SK-N-SH treated with all-trans-retinoic acid at 6 μM for 48 hours (cell line): ENCODE data around the gene PLXNA4.

Source experiments
- ATAC-seq: fragments of 200-7000 bp; cut with Tn5 transposase; 3 replicates; pipeline ENCODE4 v1.9.1; 2020; ENCODE audit warnings: mild to moderate bottlenecking, moderate library complexity
- ARNTL ChIP-seq: fragments of 450-650 bp; formaldehyde crosslinking; IDR thresholded peaks from 2 replicates; pipeline ENCODE4 v1.5.0; 2020; ENCODE audit warnings: low read depth, mild to moderate bottlenecking, moderate library complexity, borderline replicate concordance
- CSDC2 ChIP-seq: fragments of 250-450 bp; sonication (Bioruptor Pico); IDR thresholded peaks from 2 replicates; pipeline ENCODE4 v1.5.0; 2020; ENCODE audit warnings: mild to moderate bottlenecking, moderate library complexity
- GLIS3 ChIP-seq: fragments of 250-450 bp; sonication (Bioruptor Pico); IDR thresholded peaks from 2 replicates; pipeline ENCODE4 v1.5.0; 2020; ENCODE audit warnings: mild to moderate bottlenecking, moderate library complexity
- ISL1 ChIP-seq: fragments of 250-450 bp; sonication (Bioruptor Pico); IDR thresholded peaks from 2 replicates; pipeline ENCODE4 v2.1.2; 2022; ENCODE audit warnings: mild to moderate bottlenecking, moderate library complexity
- OSR1 ChIP-seq: fragments of 250-450 bp; sonication (Bioruptor Pico); IDR thresholded peaks from 2 replicates; pipeline ENCODE4 v1.8.0; 2022; ENCODE audit warnings: moderate library complexity, mild to moderate bottlenecking, inconsistent platforms
- PPARA ChIP-seq: fragments of 250-450 bp; sonication (Bioruptor Pico); IDR thresholded peaks from 2 replicates; pipeline ENCODE4 v1.5.0; 2020; ENCODE audit warnings: mild to moderate bottlenecking, borderline replicate concordance
- RARB ChIP-seq: fragments of 250-450 bp; sonication (Bioruptor Pico); IDR thresholded peaks from 2 replicates; pipeline ENCODE4 v1.8.0; 2021; ENCODE audit warnings: mild to moderate bottlenecking, moderate library complexity
- SNAI2 ChIP-seq: fragments of 250-450 bp; sonication (Bioruptor Pico); IDR thresholded peaks from 2 replicates; pipeline ENCODE4 v1.5.0; 2020; ENCODE audit warnings: mild to moderate bottlenecking, moderate library complexity
- TCF4 ChIP-seq: fragments of 250-450 bp; sonication (Bioruptor Pico); IDR thresholded peaks from 2 replicates; pipeline ENCODE4 v1.8.0; 2021; ENCODE audit warnings: mild to moderate bottlenecking, moderate library complexity, borderline replicate concordance
- TOX ChIP-seq: fragments of 250-450 bp; sonication (Bioruptor Pico); IDR thresholded peaks from 2 replicates; pipeline ENCODE4 v1.8.0; 2021; ENCODE audit warnings: mild to moderate bottlenecking, moderate library complexity, borderline replicate concordance
- ZC3H10 ChIP-seq: fragments of 250-450 bp; sonication (Bioruptor Pico); IDR thresholded peaks from 2 replicates; pipeline ENCODE4 v1.5.1; 2021; ENCODE audit warnings: mild to moderate bottlenecking, moderate library complexity
- ZFP3 ChIP-seq: fragments of 250-450 bp; sonication (Bioruptor Pico); IDR thresholded peaks from 2 replicates; pipeline ENCODE4 v1.5.0; 2020; ENCODE audit warnings: mild to moderate bottlenecking, moderate library complexity
- ZFP30 ChIP-seq: fragments of 450-650 bp; formaldehyde crosslinking; IDR thresholded peaks from 2 replicates; pipeline ENCODE4 v1.5.0; 2022; ENCODE audit warnings: mild to moderate bottlenecking, moderate library complexity
- ZNF565 ChIP-seq: fragments of 450-650 bp; formaldehyde crosslinking; conservative IDR thresholded peaks from 2 replicates; pipeline ENCODE4 v1.5.0; 2020; ENCODE audit warnings: low read depth, mild to moderate bottlenecking, moderate library complexity
- ZNF70 ChIP-seq: fragments of 450-650 bp; formaldehyde crosslinking; IDR thresholded peaks from 2 replicates; pipeline ENCODE4 v1.5.0; 2020; ENCODE audit warnings: mild to moderate bottlenecking, moderate library complexity
- ZNF8 ChIP-seq: fragments of 450-650 bp; formaldehyde crosslinking; IDR thresholded peaks from 2 replicates; pipeline ENCODE4 v1.5.0; 2020; ENCODE audit warnings: mild to moderate bottlenecking, moderate library complexity
- TF ChIP-seq, protein P1 (sequence below): fragments of 250-450 bp; sonication (Bioruptor Pico); IDR thresholded peaks from 2 replicates; pipeline ENCODE4 v1.8.0; 2021; ENCODE audit warnings: low read depth, mild to moderate bottlenecking, moderate library complexity, borderline replicate concordance
- TF ChIP-seq, protein P2 (sequence below): fragments of 250-450 bp; sonication (Bioruptor Pico); IDR thresholded peaks from 2 replicates; pipeline ENCODE4 v1.8.0; 2020; ENCODE audit warnings: mild to moderate bottlenecking, moderate library complexity, borderline replicate concordance
- TF ChIP-seq, protein P3 (sequence below): fragments of 250-450 bp; sonication (Bioruptor Pico); IDR thresholded peaks from 2 replicates; pipeline ENCODE4 v1.5.1; 2020; ENCODE audit warnings: low read depth, mild to moderate bottlenecking, moderate library complexity
- TF ChIP-seq, protein P4 (sequence below): fragments of 250-450 bp; sonication (Bioruptor Pico); IDR thresholded peaks from 2 replicates; pipeline ENCODE4 v1.5.0; 2020; ENCODE audit warnings: mild to moderate bottlenecking, moderate library complexity
- TF ChIP-seq, protein P5 (sequence below): fragments of 250-450 bp; sonication (Bioruptor Pico); IDR thresholded peaks from 2 replicates; pipeline ENCODE4 v1.5.1; 2021; ENCODE audit warnings: mild to moderate bottlenecking, moderate library complexity

The PLXNA4 gene

DNA sequence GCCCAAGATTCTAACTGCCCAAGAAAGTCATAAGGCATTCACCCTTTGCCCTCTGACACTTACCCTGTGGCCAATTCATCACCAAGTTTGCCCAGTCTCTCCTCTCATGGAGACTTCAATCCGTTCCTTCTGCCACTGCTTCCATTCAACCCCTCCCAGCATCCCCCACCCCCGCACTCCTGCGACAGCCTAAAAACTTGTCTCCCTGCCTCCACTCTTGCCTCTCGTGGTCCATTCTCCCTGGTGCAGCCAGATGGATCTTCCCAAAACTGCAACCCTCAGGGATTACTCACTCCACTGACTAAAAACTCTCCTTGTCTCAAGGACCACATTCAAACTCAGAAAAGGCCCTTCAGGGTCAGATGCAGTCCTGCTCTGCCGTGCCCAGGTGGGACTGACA lies 32.3 kb upstream of the PLXNA4 start:
- TF ChIP-seq ZNF565 (CRISPR knock-in tag), result no peak
- TF ChIP-seq, protein P1, sequence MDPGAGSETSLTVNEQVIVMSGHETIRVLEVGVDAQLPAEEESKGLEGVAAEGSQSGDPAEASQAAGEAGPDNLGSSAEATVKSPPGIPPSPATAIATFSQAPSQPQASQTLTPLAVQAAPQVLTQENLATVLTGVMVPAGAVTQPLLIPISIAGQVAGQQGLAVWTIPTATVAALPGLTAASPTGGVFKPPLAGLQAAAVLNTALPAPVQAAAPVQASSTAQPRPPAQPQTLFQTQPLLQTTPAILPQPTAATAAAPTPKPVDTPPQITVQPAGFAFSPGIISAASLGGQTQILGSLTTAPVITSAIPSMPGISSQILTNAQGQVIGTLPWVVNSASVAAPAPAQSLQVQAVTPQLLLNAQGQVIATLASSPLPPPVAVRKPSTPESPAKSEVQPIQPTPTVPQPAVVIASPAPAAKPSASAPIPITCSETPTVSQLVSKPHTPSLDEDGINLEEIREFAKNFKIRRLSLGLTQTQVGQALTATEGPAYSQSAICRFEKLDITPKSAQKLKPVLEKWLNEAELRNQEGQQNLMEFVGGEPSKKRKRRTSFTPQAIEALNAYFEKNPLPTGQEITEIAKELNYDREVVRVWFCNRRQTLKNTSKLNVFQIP (CRISPR knock-in tag), result no peak
- no peak for TF ChIP-seq ZNF70 (CRISPR knock-in tag)
- TF ChIP-seq PPARA, result no peak
- TF ChIP-seq OSR1 (CRISPR knock-in tag), result no peak
- TF ChIP-seq, protein P2, sequence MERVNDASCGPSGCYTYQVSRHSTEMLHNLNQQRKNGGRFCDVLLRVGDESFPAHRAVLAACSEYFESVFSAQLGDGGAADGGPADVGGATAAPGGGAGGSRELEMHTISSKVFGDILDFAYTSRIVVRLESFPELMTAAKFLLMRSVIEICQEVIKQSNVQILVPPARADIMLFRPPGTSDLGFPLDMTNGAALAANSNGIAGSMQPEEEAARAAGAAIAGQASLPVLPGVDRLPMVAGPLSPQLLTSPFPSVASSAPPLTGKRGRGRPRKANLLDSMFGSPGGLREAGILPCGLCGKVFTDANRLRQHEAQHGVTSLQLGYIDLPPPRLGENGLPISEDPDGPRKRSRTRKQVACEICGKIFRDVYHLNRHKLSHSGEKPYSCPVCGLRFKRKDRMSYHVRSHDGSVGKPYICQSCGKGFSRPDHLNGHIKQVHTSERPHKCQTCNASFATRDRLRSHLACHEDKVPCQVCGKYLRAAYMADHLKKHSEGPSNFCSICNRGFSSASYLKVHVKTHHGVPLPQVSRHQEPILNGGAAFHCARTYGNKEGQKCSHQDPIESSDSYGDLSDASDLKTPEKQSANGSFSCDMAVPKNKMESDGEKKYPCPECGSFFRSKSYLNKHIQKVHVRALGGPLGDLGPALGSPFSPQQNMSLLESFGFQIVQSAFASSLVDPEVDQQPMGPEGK (CRISPR knock-in tag), result no peak
- no peak for TF ChIP-seq SNAI2 (CRISPR knock-in tag)
- TF ChIP-seq TOX (CRISPR knock-in tag), result no peak
- TF ChIP-seq CSDC2 (CRISPR knock-in tag), result no peak
- TF ChIP-seq ISL1 (CRISPR knock-in tag), result no peak
- no peak for TF ChIP-seq RARB (CRISPR knock-in tag)
- TF ChIP-seq, protein P3, sequence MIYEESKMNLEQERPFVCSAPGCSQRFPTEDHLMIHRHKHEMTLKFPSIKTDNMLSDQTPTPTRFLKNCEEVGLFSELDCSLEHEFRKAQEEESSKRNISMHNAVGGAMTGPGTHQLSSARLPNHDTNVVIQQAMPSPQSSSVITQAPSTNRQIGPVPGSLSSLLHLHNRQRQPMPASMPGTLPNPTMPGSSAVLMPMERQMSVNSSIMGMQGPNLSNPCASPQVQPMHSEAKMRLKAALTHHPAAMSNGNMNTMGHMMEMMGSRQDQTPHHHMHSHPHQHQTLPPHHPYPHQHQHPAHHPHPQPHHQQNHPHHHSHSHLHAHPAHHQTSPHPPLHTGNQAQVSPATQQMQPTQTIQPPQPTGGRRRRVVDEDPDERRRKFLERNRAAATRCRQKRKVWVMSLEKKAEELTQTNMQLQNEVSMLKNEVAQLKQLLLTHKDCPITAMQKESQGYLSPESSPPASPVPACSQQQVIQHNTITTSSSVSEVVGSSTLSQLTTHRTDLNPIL (CRISPR knock-in tag), result no peak
- ATAC-seq, result no peak

DNA sequence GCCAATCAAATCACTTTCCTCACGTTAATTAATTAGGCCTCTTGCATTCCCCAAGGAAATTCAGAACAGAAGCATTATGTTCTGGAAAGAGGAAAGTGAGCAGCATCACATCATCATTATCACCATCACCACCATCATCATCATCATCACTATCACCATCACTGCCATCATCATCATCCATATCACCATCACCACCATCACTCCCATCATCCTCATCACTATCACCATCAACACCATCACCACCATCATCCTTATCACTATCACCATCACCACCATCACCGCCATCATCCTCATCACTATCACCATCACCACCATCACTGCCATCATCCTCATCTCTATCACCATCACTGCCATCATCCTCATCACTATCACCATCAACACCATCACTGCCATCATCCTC lies 31.4 kb upstream of the PLXNA4 start:
- no peak for ATAC-seq
- TF ChIP-seq, protein P4, sequence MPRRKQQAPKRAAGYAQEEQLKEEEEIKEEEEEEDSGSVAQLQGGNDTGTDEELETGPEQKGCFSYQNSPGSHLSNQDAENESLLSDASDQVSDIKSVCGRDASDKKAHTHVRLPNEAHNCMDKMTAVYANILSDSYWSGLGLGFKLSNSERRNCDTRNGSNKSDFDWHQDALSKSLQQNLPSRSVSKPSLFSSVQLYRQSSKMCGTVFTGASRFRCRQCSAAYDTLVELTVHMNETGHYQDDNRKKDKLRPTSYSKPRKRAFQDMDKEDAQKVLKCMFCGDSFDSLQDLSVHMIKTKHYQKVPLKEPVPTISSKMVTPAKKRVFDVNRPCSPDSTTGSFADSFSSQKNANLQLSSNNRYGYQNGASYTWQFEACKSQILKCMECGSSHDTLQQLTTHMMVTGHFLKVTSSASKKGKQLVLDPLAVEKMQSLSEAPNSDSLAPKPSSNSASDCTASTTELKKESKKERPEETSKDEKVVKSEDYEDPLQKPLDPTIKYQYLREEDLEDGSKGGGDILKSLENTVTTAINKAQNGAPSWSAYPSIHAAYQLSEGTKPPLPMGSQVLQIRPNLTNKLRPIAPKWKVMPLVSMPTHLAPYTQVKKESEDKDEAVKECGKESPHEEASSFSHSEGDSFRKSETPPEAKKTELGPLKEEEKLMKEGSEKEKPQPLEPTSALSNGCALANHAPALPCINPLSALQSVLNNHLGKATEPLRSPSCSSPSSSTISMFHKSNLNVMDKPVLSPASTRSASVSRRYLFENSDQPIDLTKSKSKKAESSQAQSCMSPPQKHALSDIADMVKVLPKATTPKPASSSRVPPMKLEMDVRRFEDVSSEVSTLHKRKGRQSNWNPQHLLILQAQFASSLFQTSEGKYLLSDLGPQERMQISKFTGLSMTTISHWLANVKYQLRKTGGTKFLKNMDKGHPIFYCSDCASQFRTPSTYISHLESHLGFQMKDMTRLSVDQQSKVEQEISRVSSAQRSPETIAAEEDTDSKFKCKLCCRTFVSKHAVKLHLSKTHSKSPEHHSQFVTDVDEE (CRISPR knock-in tag), result no peak
- TF ChIP-seq PPARA, result no peak
- no peak for TF ChIP-seq ZFP30 (CRISPR knock-in tag)
- TF ChIP-seq ZFP3, result no peak
- TF ChIP-seq TCF4, result no peak
- no peak for TF ChIP-seq ZNF70 (CRISPR knock-in tag)
- TF ChIP-seq ZC3H10 (CRISPR knock-in tag), result no peak
- no peak for TF ChIP-seq RARB (CRISPR knock-in tag)
- TF ChIP-seq ZNF565 (CRISPR knock-in tag), result no peak
- TF ChIP-seq, protein P5, sequence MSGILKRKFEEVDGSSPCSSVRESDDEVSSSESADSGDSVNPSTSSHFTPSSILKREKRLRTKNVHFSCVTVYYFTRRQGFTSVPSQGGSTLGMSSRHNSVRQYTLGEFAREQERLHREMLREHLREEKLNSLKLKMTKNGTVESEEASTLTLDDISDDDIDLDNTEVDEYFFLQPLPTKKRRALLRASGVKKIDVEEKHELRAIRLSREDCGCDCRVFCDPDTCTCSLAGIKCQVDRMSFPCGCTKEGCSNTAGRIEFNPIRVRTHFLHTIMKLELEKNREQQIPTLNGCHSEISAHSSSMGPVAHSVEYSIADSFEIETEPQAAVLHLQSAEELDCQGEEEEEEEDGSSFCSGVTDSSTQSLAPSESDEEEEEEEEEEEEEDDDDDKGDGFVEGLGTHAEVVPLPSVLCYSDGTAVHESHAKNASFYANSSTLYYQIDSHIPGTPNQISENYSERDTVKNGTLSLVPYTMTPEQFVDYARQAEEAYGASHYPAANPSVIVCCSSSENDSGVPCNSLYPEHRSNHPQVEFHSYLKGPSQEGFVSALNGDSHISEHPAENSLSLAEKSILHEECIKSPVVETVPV, result no peak
- TF ChIP-seq, protein P1 (CRISPR knock-in tag), result no peak
- no peak for TF ChIP-seq ZNF8 (CRISPR knock-in tag)
- no peak for TF ChIP-seq CSDC2 (CRISPR knock-in tag)
- no peak for TF ChIP-seq OSR1 (CRISPR knock-in tag)
- no peak for TF ChIP-seq GLIS3
- TF ChIP-seq SNAI2 (CRISPR knock-in tag), result no peak
- no peak for TF ChIP-seq TOX (CRISPR knock-in tag)

DNA sequence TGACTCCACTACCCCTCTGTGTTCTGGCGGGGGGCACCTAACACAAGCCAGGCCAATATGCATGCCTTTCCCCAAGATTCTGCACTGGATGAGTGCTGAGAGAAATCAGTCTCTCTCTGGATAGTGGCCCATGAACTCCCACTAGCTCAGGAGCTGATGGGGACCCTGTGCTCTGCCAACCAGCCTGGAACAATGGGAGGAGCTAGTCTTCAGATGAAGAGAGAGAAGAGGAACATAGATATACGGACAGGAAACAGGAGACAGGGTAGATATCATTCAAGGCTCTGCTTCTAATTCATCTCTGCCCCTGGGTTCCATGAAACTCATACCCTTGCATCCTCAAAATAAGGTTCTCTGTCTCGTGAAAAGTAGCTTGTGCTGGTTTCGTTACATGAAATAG lies 27.9 kb upstream of the PLXNA4 start:
- ATAC-seq, result no peak
- TF ChIP-seq, protein P1 (CRISPR knock-in tag), result no peak
- TF ChIP-seq, protein P2 (CRISPR knock-in tag), result no peak
- TF ChIP-seq SNAI2 (CRISPR knock-in tag) (no peak), ARNTL (no peak), ZC3H10 (CRISPR knock-in tag) (no peak), ZFP3 (no peak)
- TF ChIP-seq, protein P3 (CRISPR knock-in tag), result no peak
